IMR-90 (cell line): Measurements from ENCODE around the gene ACOX3. TPM values are rescaled to one million over a fixed set of nuclear protein-coding genes. Genes with fewer than 3 reads are reported as not detected.

Experiments
- ATAC-seq: fragments of 200-7000 bp; cut with Tn5 transposase; 2 replicates; pipeline ENCODE4 v1.9.1; 2020; ENCODE audit warnings: low read depth, mild to moderate bottlenecking, moderate library complexity
- BruUV-seq: library from RNA; stranded (reverse); fragments of 400-500 nt; replicated peaks from 2 replicates; lab custom pipeline; 2021; lab: Mats Ljungman, UMichigan
- CTCF ChIA-PET: fragments of 300-600 bp; formaldehyde crosslinking; extraction: SDS; loops from one replicate; lab custom pipeline; 2021; ENCODE audit warnings: antibody characterized with exemption; lab: Yijun Ruan, JAX
- POLR2A ChIA-PET: fragments of 300-600 bp; sonication (Branson Sonifier 250); formaldehyde crosslinking; loops from one replicate; lab custom pipeline; 2022; ENCODE audit warnings: antibody characterized with exemption; ENCODE audit not compliant: unreplicated experiment; lab: Charles Lee
- DNase-seq: peaks from one replicate; pipeline ENCODE4 v3.0.0; 2013
- H2AFZ ChIP-seq: replicated peaks from 2 replicates; pipeline ENCODE3; 2013; ENCODE audit warnings: low read length, mild to moderate bottlenecking; ENCODE audit not compliant: poor library complexity
- H2AK5ac ChIP-seq: 2 replicates; pipeline ENCODE4 v1.6.1; 2013; ENCODE audit warnings: low read depth, low read length, inconsistent platforms
- H2AK9ac ChIP-seq: replicated peaks from 2 replicates; pipeline ENCODE3; 2013; ENCODE audit warnings: mild to moderate bottlenecking, low read depth, low read length, moderate library complexity; ENCODE audit not compliant: poor library complexity
- H2BK120ac ChIP-seq: 2 replicates; pipeline ENCODE4 v1.6.1; 2013; ENCODE audit warnings: low read depth, low read length, inconsistent platforms
- H2BK15ac ChIP-seq: 3 replicates; pipeline ENCODE4 v1.6.1; 2013; ENCODE audit warnings: low read depth, low read length, inconsistent platforms
- H2BK20ac ChIP-seq: 2 replicates; pipeline ENCODE4 v1.6.1; 2013; ENCODE audit warnings: low read depth, mild to moderate bottlenecking, inconsistent platforms, low read length, moderate library complexity
- H2BK5ac ChIP-seq: 2 replicates; pipeline ENCODE4 v1.6.1; 2013; ENCODE audit warnings: mild to moderate bottlenecking, low read depth, low read length, inconsistent platforms; ENCODE audit not compliant: poor library complexity, severe bottlenecking
- H3K14ac ChIP-seq: replicated peaks from 2 replicates; pipeline ENCODE4 v1.6.1; 2013; ENCODE audit warnings: low read depth, low read length, inconsistent platforms
- H3K18ac ChIP-seq: 2 replicates; pipeline ENCODE4 v1.6.1; 2013; ENCODE audit warnings: low read depth, low read length, control low read depth
- H3K23ac ChIP-seq: 2 replicates; pipeline ENCODE4 v1.6.1; 2013; ENCODE audit warnings: low read depth, low read length, inconsistent platforms
- H3K27ac ChIP-seq: 2 replicates; pipeline ENCODE4 v1.5.1; 2013; ENCODE audit warnings: mild to moderate bottlenecking, control low read depth, low read length; ENCODE audit not compliant: insufficient read depth
- H3K27me3 ChIP-seq: 2 replicates; pipeline ENCODE4 v1.6.1; 2013; ENCODE audit warnings: low read length; ENCODE audit not compliant: control insufficient read depth, insufficient read depth
- H3K36me3 ChIP-seq: 2 replicates; pipeline ENCODE4 v1.6.1; 2013; ENCODE audit warnings: low read length, mixed read lengths; ENCODE audit not compliant: control insufficient read depth, insufficient read depth
- H3K4ac ChIP-seq: 2 replicates; pipeline ENCODE4 v1.6.1; 2013; ENCODE audit warnings: low read depth, low read length, inconsistent platforms
- H3K4me1 ChIP-seq: 2 replicates; pipeline ENCODE4 v1.6.1; 2013; ENCODE audit warnings: low read length, mixed read lengths; ENCODE audit not compliant: control insufficient read depth, insufficient read depth
- H3K4me2 ChIP-seq: 2 replicates; pipeline ENCODE4 v1.6.1; 2013; ENCODE audit warnings: low read depth, mild to moderate bottlenecking, control low read depth, low read length, moderate library complexity
- H3K4me3 ChIP-seq: 2 replicates; pipeline ENCODE4 v1.5.1; 2013; ENCODE audit warnings: low read depth, mild to moderate bottlenecking, control low read depth, low read length, moderate library complexity; ENCODE audit not compliant: insufficient read depth
- H3K56ac ChIP-seq: 2 replicates; pipeline ENCODE4 v1.6.1; 2013; ENCODE audit warnings: low read length, inconsistent platforms; ENCODE audit not compliant: insufficient read depth; ENCODE audit errors: extremely low read depth
- H3K79me1 ChIP-seq, 2 experiments: 2 replicates each; pipeline ENCODE4 v1.6.1; 2013; ENCODE audit warnings: low read length in 2 of 2, inconsistent platforms in 1 of 2, low read depth in 1 of 2
- H3K9ac ChIP-seq: 2 replicates; pipeline ENCODE4 v1.6.1; 2013; ENCODE audit warnings: low read depth, low read length, control low read depth
- H3K9me1 ChIP-seq: 2 replicates; pipeline ENCODE4 v1.6.1; 2013; ENCODE audit warnings: low read length, inconsistent platforms; ENCODE audit not compliant: insufficient read depth
- H3K9me3 ChIP-seq: 2 replicates; pipeline ENCODE4 v1.6.1; 2013; ENCODE audit warnings: low read length; ENCODE audit not compliant: control insufficient read depth, insufficient read depth
- H4K20me1 ChIP-seq: 2 replicates; pipeline ENCODE4 v1.6.1; 2013; ENCODE audit warnings: low read length, inconsistent platforms; ENCODE audit not compliant: insufficient read depth
- H4K5ac ChIP-seq: 2 replicates; pipeline ENCODE4 v1.6.1; 2013; ENCODE audit warnings: mild to moderate bottlenecking, low read depth, low read length, control low read depth
- H4K8ac ChIP-seq, 2 experiments: 2 replicates each; pipeline ENCODE4 v1.6.1; 2013; ENCODE audit warnings: low read depth in 2 of 2, low read length in 2 of 2, control low read depth in 1 of 2, inconsistent platforms in 1 of 2
- H4K91ac ChIP-seq: 2 replicates; pipeline ENCODE4 v1.6.1; 2013; ENCODE audit warnings: low read depth, low read length, inconsistent platforms; ENCODE audit not compliant: insufficient read depth
- CHD1 ChIP-seq: IDR thresholded peaks from 2 replicates; pipeline ENCODE4 v1.6.1; 2012; ENCODE audit warnings: low read depth, low read length, improper control_type of control experiment
- WGBS, 2 experiments: methylation state at CpG; one replicate each; pipeline versions ENCODE4 v1.1.5 to v1.1.7; 2013; ENCODE audit warnings: missing lambda C conversion rate in 2 of 2; ENCODE audit not compliant: insufficient read length in 1 of 2; ENCODE audit errors: extremely low coverage in 2 of 2; 5-methylcytosine and 5-hydroxymethylcytosine counted together
- dilution Hi-C: fragments of 300-500 bp; cut with HindIII; formaldehyde crosslinking; loops from one replicate; pipeline ENCODE4 v1.14.3; 2018; ENCODE audit warnings: low sequenced_read_pairs; ENCODE audit not compliant: unreplicated experiment
- in situ Hi-C: fragments of 300-500 bp; cut with MboI; formaldehyde crosslinking; loops from 3 replicates; pipeline ENCODE4 v1.14.3; 2019; ENCODE audit warnings: low sequenced_read_pairs, inconsistent platforms, mixed read lengths
- intact Hi-C: fragments of 100-400 bp; cut with micrococcal nuclease; formaldehyde crosslinking; loops from 2 replicates; pipeline ENCODE4 v1.10.0; 2022
- polyA plus RNA-seq, 3 experiments: library from polyadenylated mRNA; depleted of rRNA; stranded (reverse); fragments of >200 nt; gene quantifications; 2 replicates each; pipeline ENCODE4 v1.2.3, GENCODE V29; 2012; ENCODE audit warnings: low replicate concordance in 1 of 3
- total RNA-seq: library from RNA; depleted of rRNA; stranded (reverse); fragments of >200 nt; gene quantifications from 2 replicates; pipeline ENCODE4 v1.2.3, GENCODE V29; 2012
- TF ChIP-seq, protein P1 (sequence below): conservative IDR thresholded peaks from 2 replicates; pipeline ENCODE4 v1.5.1; 2012; ENCODE audit warnings: mild to moderate bottlenecking, low read depth, low read length, improper control_type of control experiment
- TF ChIP-seq, protein P2 (sequence below): fragments of 150-350 bp; IDR thresholded peaks from 2 replicates; pipeline ENCODE4 v1.6.1; 2017; ENCODE audit warnings: mild to moderate bottlenecking, antibody characterized with exemption, low read length, low read depth

ACOX3 gene
- total and polyA plus RNA-seq, 2 of the 4 experiments (the other 2 are of a cell fraction), result 15.2 to 25.8 TPM

DNA sequence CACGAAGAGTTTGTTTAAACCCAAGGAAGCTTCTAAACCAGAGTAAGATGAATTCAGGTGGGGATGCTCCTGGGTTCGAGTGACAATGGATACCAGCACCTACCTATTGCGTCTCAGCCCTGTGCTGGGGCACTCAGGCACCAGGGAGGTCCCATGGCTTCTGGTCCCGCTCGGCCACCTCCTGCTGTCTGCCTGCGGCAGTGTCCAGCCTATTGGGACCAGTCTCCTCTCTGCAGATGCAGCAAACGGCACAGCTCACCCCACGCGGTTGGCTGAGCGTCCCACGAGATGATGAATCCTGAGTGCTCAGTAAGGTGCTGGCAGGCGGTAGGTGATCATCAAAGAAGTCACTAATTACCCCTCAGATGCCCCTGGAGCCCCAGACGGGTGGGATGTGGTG lies 75.2 kb downstream of the ACOX3 start:
- H3K23ac ChIP-seq, result no peak overlapping the region
- no peak overlapping the region for H2AK5ac ChIP-seq
- BruUV-seq, result no TSS peak
- no peak overlapping the region for H3K4ac ChIP-seq
- TF ChIP-seq, protein P1, sequence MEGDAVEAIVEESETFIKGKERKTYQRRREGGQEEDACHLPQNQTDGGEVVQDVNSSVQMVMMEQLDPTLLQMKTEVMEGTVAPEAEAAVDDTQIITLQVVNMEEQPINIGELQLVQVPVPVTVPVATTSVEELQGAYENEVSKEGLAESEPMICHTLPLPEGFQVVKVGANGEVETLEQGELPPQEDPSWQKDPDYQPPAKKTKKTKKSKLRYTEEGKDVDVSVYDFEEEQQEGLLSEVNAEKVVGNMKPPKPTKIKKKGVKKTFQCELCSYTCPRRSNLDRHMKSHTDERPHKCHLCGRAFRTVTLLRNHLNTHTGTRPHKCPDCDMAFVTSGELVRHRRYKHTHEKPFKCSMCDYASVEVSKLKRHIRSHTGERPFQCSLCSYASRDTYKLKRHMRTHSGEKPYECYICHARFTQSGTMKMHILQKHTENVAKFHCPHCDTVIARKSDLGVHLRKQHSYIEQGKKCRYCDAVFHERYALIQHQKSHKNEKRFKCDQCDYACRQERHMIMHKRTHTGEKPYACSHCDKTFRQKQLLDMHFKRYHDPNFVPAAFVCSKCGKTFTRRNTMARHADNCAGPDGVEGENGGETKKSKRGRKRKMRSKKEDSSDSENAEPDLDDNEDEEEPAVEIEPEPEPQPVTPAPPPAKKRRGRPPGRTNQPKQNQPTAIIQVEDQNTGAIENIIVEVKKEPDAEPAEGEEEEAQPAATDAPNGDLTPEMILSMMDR, result no peak
- TF ChIP-seq CHD1, result no peak
- TF ChIP-seq, protein P2, sequence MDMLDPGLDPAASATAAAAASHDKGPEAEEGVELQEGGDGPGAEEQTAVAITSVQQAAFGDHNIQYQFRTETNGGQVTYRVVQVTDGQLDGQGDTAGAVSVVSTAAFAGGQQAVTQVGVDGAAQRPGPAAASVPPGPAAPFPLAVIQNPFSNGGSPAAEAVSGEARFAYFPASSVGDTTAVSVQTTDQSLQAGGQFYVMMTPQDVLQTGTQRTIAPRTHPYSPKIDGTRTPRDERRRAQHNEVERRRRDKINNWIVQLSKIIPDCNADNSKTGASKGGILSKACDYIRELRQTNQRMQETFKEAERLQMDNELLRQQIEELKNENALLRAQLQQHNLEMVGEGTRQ, result no peak
- no peak overlapping the region for H2BK120ac ChIP-seq
- no peak overlapping the region for H4K5ac ChIP-seq
- H3K27me3 ChIP-seq, result no peaks in the 10 kb centered on the region
- no peak overlapping the region for H2BK5ac ChIP-seq
- no peak overlapping the region for H2BK15ac ChIP-seq
- H3K14ac ChIP-seq, result no peak overlapping the region
- H3K56ac ChIP-seq, result no peak overlapping the region
- H3K9me3 ChIP-seq, result 0 out of 2 replicates have a peak, but pooled peaks cover 1% of the 10 kb centered on the region
- intact Hi-C loops (no loop called here), in situ Hi-C loops (no loop called here), dilution Hi-C loops (no loop called here)
- POLR2A ChIA-PET, result no interaction called here
- no peaks in the 10 kb centered on the region for H3K79me1 ChIP-seq
- WGBS, 2 experiments, result 100% methylated on average over 2 of the region's 13 CpGs; no CpG with 5 or more reads in 1 of the 2 experiments
- no peak overlapping the region for H2AK9ac ChIP-seq
- H4K20me1 ChIP-seq, result no peaks in the 10 kb centered on the region
- CTCF ChIA-PET, result no interaction called here
- no peak overlapping the region for H4K91ac ChIP-seq
- no peak overlapping the region for H2AFZ ChIP-seq
- no peaks in the 10 kb centered on the region for H3K4me1 ChIP-seq
- no peak overlapping the region for H2BK20ac ChIP-seq
- no peak overlapping the region for H3K4me3 ChIP-seq
- H4K8ac ChIP-seq, result no peak overlapping the region
- peaks cover 8% of the 10 kb centered on the region; the same call in 1 of the 2 replicates for H3K36me3 ChIP-seq
- H3K9ac ChIP-seq, result no peak overlapping the region
- no peak overlapping the region for H3K27ac ChIP-seq
- DNase-seq (no peak), ATAC-seq (no peak)
- H3K9me1 ChIP-seq, result no peaks in the 10 kb centered on the region
- H3K4me2 ChIP-seq, result no peak overlapping the region
- H3K18ac ChIP-seq, result no peak overlapping the region
